ENCODE measurements around the gene INSR.
A peak's percentile ranks its signal among the peaks of the same experiment; 100 is the strongest.
"Not testable (repeated sequence)": the region's sequence is repeated elsewhere in the genome, so short reads cannot be mapped to it uniquely, and the experiment has no call there.

Gene INSR

GRCh38 chr19:7078008-7078407 is 216.2 kb downstream of the INSR start:
- no peak for DNase-seq

- no peak for DNase-seq
Observed at GRCh38 chr19:7076151-7076550, 218.1 kb downstream of the INSR start.

- no peak for DNase-seq
Observed at GRCh38 chr19:7074705-7075282, 219.4 kb downstream of the INSR start.

- no peak for DNase-seq
Observed at GRCh38 chr19:7072541-7072940, 221.7 kb downstream of the INSR start.

- DNase-seq, result no peak
Observed at GRCh38 chr19:7069904-7070226, 224.3 kb downstream of the INSR start.

GRCh38 chr19:7069042-7069903 is 224.9 kb downstream of the INSR start, which contains the start of gene ZNF557:
ZNF557 (plus strand) TSS chr19:7069703; CDS start chr19:7075075, 5,372 bp downstream.
- DNase-seq, result peak; percentile 79 to 82

- DNase-seq, result no peak
Observed at GRCh38 chr19:7068599-7068998, 225.6 kb downstream of the INSR start.

GRCh38 chr19:7067716-7068115 is 226.5 kb downstream of the INSR start:
- DNase-seq, result no peak

- not testable (repeated sequence) for DNase-seq
Observed at GRCh38 chr19:7067122-7067521, 227.1 kb downstream of the INSR start.

- no peak for DNase-seq
Observed at GRCh38 chr19:7063764-7064418, 230.3 kb downstream of the INSR start.

- DNase-seq, result no peak
Observed at GRCh38 chr19:7063339-7063738, 230.9 kb downstream of the INSR start.
